Hepatocyte (in vitro differentiated cells): ENCODE measurements around the gene ADGRD1.

Experiments used
- EZH2 ChIP-seq: fragments of 200-600 bp; sonication (generic); IDR thresholded peaks from 2 replicates; pipeline ENCODE4 v1.6.1; 2016; ENCODE audit warnings: antibody characterized with exemption, mild to moderate bottlenecking, borderline replicate concordance
- EZH2phosphoT487 ChIP-seq: fragments of 200-600 bp; sonication (generic); IDR thresholded peaks from one replicate; pipeline ENCODE4 v1.6.1; 2018; ENCODE audit warnings: antibody characterized with exemption, mild to moderate bottlenecking, low read depth, moderate library complexity; ENCODE audit not compliant: unreplicated experiment, severe bottlenecking
- TF ChIP-seq, protein P1 (sequence below): fragments of 200-600 bp; sonication (generic); IDR thresholded peaks from 2 replicates; pipeline ENCODE4 v1.5.1; 2016; ENCODE audit warnings: antibody characterized with exemption, mild to moderate bottlenecking; ENCODE audit not compliant: poor library complexity

DNA sequence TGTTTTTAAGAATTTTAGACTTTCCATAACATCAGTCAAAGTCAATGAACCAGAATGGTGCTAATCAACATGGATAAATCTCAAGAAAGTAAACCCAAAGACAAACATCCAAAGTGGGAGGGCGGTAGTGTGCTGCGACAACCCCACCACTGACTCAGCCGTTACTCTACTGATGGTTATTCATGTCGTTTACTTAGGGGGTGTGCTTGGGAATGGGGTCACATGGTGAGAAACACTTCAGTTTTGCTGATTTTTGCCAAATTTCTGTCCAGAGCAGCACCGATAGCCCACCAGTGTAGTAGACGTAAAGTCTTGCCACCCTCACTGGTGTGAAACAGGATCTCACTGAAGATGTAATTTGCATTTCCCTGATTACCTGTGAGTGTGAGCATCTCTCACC lies 99.9 kb downstream of the ADGRD1 start:
- TF ChIP-seq, protein P1, sequence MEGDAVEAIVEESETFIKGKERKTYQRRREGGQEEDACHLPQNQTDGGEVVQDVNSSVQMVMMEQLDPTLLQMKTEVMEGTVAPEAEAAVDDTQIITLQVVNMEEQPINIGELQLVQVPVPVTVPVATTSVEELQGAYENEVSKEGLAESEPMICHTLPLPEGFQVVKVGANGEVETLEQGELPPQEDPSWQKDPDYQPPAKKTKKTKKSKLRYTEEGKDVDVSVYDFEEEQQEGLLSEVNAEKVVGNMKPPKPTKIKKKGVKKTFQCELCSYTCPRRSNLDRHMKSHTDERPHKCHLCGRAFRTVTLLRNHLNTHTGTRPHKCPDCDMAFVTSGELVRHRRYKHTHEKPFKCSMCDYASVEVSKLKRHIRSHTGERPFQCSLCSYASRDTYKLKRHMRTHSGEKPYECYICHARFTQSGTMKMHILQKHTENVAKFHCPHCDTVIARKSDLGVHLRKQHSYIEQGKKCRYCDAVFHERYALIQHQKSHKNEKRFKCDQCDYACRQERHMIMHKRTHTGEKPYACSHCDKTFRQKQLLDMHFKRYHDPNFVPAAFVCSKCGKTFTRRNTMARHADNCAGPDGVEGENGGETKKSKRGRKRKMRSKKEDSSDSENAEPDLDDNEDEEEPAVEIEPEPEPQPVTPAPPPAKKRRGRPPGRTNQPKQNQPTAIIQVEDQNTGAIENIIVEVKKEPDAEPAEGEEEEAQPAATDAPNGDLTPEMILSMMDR: no peak
- no peak for TF ChIP-seq EZH2
- no peak for TF ChIP-seq EZH2phosphoT487
